Bone marrow (tissue), 2 donors: Measurements from ENCODE around the gene MVB12B.

Source experiments
- DNase-seq, 2 donors: peaks; one replicate each; lab custom pipeline; 2025; lab: John Stamatoyannopoulos, UW

MVB12B gene

GRCh38 chr9:126363847-126364671, 37.4 kb downstream of the MVB12B start:
- no peak for DNase-seq

- no peak for DNase-seq
Measured at GRCh38 chr9:126365780-126366179, 39.2 kb downstream of the MVB12B start.

- no peak for DNase-seq
Measured at GRCh38 chr9:126366366-126367011, 39.9 kb downstream of the MVB12B start.

GRCh38 chr9:126367139-126367538, 40.5 kb downstream of the MVB12B start:
- DNase-seq = no peak

GRCh38 chr9:126367616-126368015, 41.0 kb downstream of the MVB12B start:
- no peak for DNase-seq

GRCh38 chr9:126368020-126368419, 41.4 kb downstream of the MVB12B start:
- DNase-seq = no peak

- no peak for DNase-seq
Measured at GRCh38 chr9:126371007-126371870, 44.6 kb downstream of the MVB12B start.

- peak in 1 of 2 donors; percentile 28 for DNase-seq
Measured at GRCh38 chr9:126372716-126373115, 46.1 kb downstream of the MVB12B start.

- no peak for DNase-seq
Measured at GRCh38 chr9:126373241-126373640, 46.6 kb downstream of the MVB12B start.

GRCh38 chr9:126374366-126374781, 47.7 kb downstream of the MVB12B start:
- DNase-seq = no peak

- DNase-seq = peak in 1 of 2 donors; percentile 83
Measured at GRCh38 chr9:126375386-126375785, 48.8 kb downstream of the MVB12B start.

GRCh38 chr9:126376311-126377175, 49.9 kb downstream of the MVB12B start:
- DNase-seq = no peak

- no peak for DNase-seq
Measured at GRCh38 chr9:126377176-126377509, 50.5 kb downstream of the MVB12B start.

- no peak for DNase-seq
Measured at GRCh38 chr9:126377536-126377935, 50.9 kb downstream of the MVB12B start.

- DNase-seq = no peak
Measured at GRCh38 chr9:126378761-126379160, 52.1 kb downstream of the MVB12B start.

GRCh38 chr9:126379661-126380360, 53.2 kb downstream of the MVB12B start:
- DNase-seq = no peak

- no peak for DNase-seq
Measured at GRCh38 chr9:126380447-126380846, 53.8 kb downstream of the MVB12B start.

- DNase-seq = no peak
Measured at GRCh38 chr9:126381195-126381594, 54.6 kb downstream of the MVB12B start.

- DNase-seq = no peak
Measured at GRCh38 chr9:126383406-126384046, 56.9 kb downstream of the MVB12B start.

GRCh38 chr9:126384926-126385325, 58.3 kb downstream of the MVB12B start:
- DNase-seq = no peak
